Peyer's patch (tissue), 4 donors: ENCODE results near the gene SLC6A7. TPM values are rescaled to one million over a fixed set of nuclear protein-coding genes. Genes with fewer than 3 reads are reported as not detected.

Experiments
- DNase-seq, 3 donors: peaks; one replicate each; pipeline ENCODE4 v3.0.0-alpha.2; 2017 to 2019
- H3K27ac ChIP-seq, 4 donors: fragments of 200-600 bp; sonication (generic); one replicate each; pipeline ENCODE4 v1.5.1; 2016 to 2019
- H3K27me3 ChIP-seq, 2 donors: fragments of 200-600 bp; sonication (generic); one replicate each; pipeline ENCODE4 v1.5.1; 2019
- H3K36me3 ChIP-seq, 3 donors: fragments of 200-600 bp; sonication (generic); one replicate each; pipeline ENCODE4 v1.5.1; 2016 to 2019
- H3K4me1 ChIP-seq, 4 donors: fragments of 200-600 bp; sonication (generic); one replicate each; pipeline ENCODE4 v1.5.1; 2016 to 2019
- H3K4me3 ChIP-seq, 4 donors: fragments of 200-600 bp; sonication (generic); 1 replicate in 3 of 4; 2 replicates in 1 of 4; pipeline ENCODE4 v1.5.1; 2016 to 2019; ENCODE audit warnings: mild to moderate bottlenecking in 1 of 4
- H3K9me3 ChIP-seq, 4 donors: fragments of 200-600 bp; sonication (generic); one replicate each; pipeline ENCODE4 v1.5.1; 2016 to 2019; ENCODE audit warnings: mild to moderate bottlenecking in 1 of 4
- CTCF ChIP-seq, 6 experiments: fragments of 450-650 bp in 4 of 6; fragments of 200-600 bp in 2 of 6; sonication (generic) in 1 of 6; IDR thresholded peaks; one replicate each; pipeline ENCODE4 v1.5.1; 2017 to 2019; ENCODE audit warnings: antibody characterized with exemption in 6 of 6, mild to moderate bottlenecking in 3 of 6, moderate library complexity in 1 of 6
- POLR2A ChIP-seq, 2 donors: fragments of 450-650 bp; IDR thresholded peaks; one replicate each; pipeline ENCODE4 v1.5.1; 2017; ENCODE audit warnings: antibody characterized with exemption in 2 of 2, mild to moderate bottlenecking in 2 of 2, moderate library complexity in 2 of 2
- total RNA-seq, 4 donors: library from RNA; depleted of rRNA; stranded (reverse); fragments of >200 nt; gene quantifications; one replicate each; pipeline ENCODE4 v1.1.0, GENCODE V29; 2016

Gene SLC6A7
- total RNA-seq, 4 donors from 2014 or later = 12.3 to 41.6 (median 19.9) TPM

GRCh38 chr5:150241298-150242160 lies 51.7 kb downstream of the SLC6A7 start:
- Histone ChIP-seq H3K4me3 (no peak overlapping the region), H3K9me3 (no peaks in the 10 kb centered on the region), H3K27ac (no peak overlapping the region), H3K36me3 (no peaks in the 10 kb centered on the region), H3K4me1 (no peaks in the 10 kb centered on the region), H3K27me3 (no peaks in the 10 kb centered on the region)
- no peak for TF ChIP-seq CTCF (IDR thresholded peaks at IDR 0.05)
- TF ChIP-seq POLR2A (IDR thresholded peaks at IDR 0.05) = no peak
- no peak for DNase-seq

DNA sequence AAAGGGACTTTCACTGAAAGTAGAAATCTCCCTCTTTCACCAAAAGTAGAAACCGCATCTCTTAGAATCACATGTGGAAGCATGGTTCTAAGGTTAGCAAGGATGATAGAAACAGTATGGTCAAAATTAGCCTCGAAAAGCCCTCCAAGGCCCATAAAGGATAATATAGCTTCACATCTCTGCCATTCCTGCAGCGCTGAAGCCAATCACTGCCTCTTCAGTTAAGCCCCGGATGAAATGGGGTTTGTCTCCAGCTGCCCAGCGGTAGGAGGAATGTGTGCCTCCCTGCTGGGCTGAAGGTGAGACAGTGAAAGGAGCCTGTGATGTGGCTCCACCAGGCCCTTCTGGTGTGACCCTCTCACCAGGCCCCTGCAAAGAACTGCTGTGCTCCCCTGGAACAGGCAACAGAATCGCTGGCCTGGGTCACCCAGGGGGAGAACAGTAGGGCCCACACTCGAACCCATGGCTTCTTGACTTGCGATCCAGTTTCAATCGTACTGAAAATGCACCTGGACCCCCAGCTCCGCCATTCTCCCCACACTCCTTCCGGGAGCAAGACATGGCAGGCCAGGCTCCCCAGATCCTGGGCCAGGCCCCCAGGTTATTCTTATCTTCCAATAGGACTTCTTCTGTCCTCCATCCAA lies 52.5 kb downstream of the SLC6A7 start:
- no peaks in the 10 kb centered on the region for H3K27me3 ChIP-seq
- no peaks in the 10 kb centered on the region for H3K4me1 ChIP-seq
- no peaks in the 10 kb centered on the region for H3K9me3 ChIP-seq

DNA sequence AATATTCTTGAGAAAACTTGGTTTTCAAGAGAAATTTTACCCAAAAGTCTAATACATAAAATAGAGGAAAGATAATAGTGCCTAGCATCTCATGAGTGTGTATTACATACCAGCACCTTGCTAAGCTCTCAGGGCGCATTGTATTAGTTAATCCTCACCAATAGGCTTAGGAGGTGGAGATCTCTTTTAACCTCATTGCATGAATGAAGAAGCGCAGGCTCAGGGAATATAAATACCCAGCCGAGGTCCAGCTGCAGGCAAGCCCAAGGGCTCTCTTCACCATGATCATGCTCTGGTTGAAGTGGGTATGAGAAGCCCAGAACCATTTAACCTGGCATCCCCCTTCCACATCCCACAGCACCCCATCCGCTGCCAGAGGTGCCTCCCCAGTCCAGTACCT lies 53.7 kb downstream of the SLC6A7 start:
- Histone ChIP-seq H3K36me3 (no peaks in the 10 kb centered on the region), H3K27me3 (no peaks in the 10 kb centered on the region), H3K4me3 (no peak overlapping the region), H3K4me1 (no peaks in the 10 kb centered on the region), H3K27ac (no peak overlapping the region), H3K9me3 (no peaks in the 10 kb centered on the region)
- TF ChIP-seq POLR2A (IDR thresholded peaks at IDR 0.05) (no peak), CTCF (IDR thresholded peaks at IDR 0.05) (no peak)
- no peak for DNase-seq

More for the DNA sequence above, 52.5 kb downstream of the SLC6A7 start:
- TF ChIP-seq CTCF (IDR thresholded peaks at IDR 0.05) = no peak
- no peak for TF ChIP-seq POLR2A (IDR thresholded peaks at IDR 0.05)
- no peak for DNase-seq
- Histone ChIP-seq H3K4me3 (no peak overlapping the region), H3K27ac (no peak overlapping the region), H3K36me3 (no peaks in the 10 kb centered on the region)

DNA sequence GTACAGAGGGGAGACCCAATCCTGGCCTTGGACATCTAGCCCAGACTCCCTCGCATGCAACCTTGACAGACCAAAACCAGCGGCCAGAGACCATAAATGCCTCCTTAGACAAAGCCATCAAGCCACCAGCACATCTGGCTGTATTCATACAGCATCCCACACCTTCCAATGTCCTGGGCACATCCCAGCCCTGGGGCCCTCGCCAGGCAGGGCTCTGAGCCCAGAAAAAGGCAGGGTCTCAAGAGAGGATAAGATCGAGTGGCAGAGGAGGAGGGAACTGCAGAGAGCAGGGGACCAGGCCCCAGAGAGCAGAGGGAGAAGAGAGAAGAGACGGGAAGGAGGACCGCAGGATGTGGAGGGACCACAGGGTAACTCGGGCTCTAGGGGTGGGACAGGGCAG lies 54.3 kb downstream of the SLC6A7 start:
- Histone ChIP-seq H3K4me3 (no peak overlapping the region), H3K36me3 (no peaks in the 10 kb centered on the region), H3K27me3 (no peaks in the 10 kb centered on the region), H3K4me1 (no peaks in the 10 kb centered on the region), H3K9me3 (no peaks in the 10 kb centered on the region), H3K27ac (no peak overlapping the region)
- DNase-seq = no peak
- TF ChIP-seq POLR2A (IDR thresholded peaks at IDR 0.05) = no peak
- no peak for TF ChIP-seq CTCF (IDR thresholded peaks at IDR 0.05)

GRCh38 chr5:150245111-150245789 lies 55.4 kb downstream of the SLC6A7 start:
- H3K4me3 ChIP-seq = no peak overlapping the region
- no peaks in the 10 kb centered on the region for H3K4me1 ChIP-seq
- no peak overlapping the region for H3K27ac ChIP-seq
- TF ChIP-seq POLR2A (IDR thresholded peaks at IDR 0.05) = no peak
- no peak for TF ChIP-seq CTCF (IDR thresholded peaks at IDR 0.05)
- no peaks in the 10 kb centered on the region for H3K36me3 ChIP-seq
- no peaks in the 10 kb centered on the region for H3K27me3 ChIP-seq
- H3K9me3 ChIP-seq = no peaks in the 10 kb centered on the region
- DNase-seq = no peak
